Mammary epithelial cell (primary cell): ENCODE measurements around the gene LRRC9.

Source experiments
- CTCF ChIP-seq, 2 donors: IDR thresholded peaks in 1 of 2; conservative IDR thresholded peaks in 1 of 2; 2 replicates each; pipeline ENCODE4 v1.5.1; 2011 to 2012; ENCODE audit warnings: inconsistent platforms in 2 of 2, low read length in 2 of 2, mild to moderate bottlenecking in 2 of 2, control low read depth in 1 of 2, low read depth in 1 of 2; ENCODE audit not compliant: insufficient read depth in 1 of 2; ENCODE audit errors: extremely low read depth in 1 of 2
- EZH2 ChIP-seq: IDR thresholded peaks from 2 replicates; pipeline ENCODE4 v1.6.1; 2012; ENCODE audit warnings: low read length, inconsistent platforms, borderline replicate concordance

- no peak for TF ChIP-seq CTCF (conservative IDR thresholded peaks at IDR 0.05 in 1 of 2, IDR thresholded peaks at IDR 0.05 in 1 of 2; ENCODE audit: extremely low read depth in 1 of 2, insufficient read depth in 1 of 2, low read depth in 1 of 2, low read length in 2 of 2)
- TF ChIP-seq EZH2, result no peak
These were observed 105.6 kb downstream of the LRRC9 start for GRCh38 chr14:60025571-60025970.
